ENCODE data around the gene JAG2.

JAG2 gene

GRCh38 chr14:105150026-105150367 is 18.6 kb downstream of the JAG2 start:
- H3K4me3 ChIP-seq (ENCODE audit: low read depth, low read length), result no peak overlapping the region
- TF ChIP-seq, protein P1, sequence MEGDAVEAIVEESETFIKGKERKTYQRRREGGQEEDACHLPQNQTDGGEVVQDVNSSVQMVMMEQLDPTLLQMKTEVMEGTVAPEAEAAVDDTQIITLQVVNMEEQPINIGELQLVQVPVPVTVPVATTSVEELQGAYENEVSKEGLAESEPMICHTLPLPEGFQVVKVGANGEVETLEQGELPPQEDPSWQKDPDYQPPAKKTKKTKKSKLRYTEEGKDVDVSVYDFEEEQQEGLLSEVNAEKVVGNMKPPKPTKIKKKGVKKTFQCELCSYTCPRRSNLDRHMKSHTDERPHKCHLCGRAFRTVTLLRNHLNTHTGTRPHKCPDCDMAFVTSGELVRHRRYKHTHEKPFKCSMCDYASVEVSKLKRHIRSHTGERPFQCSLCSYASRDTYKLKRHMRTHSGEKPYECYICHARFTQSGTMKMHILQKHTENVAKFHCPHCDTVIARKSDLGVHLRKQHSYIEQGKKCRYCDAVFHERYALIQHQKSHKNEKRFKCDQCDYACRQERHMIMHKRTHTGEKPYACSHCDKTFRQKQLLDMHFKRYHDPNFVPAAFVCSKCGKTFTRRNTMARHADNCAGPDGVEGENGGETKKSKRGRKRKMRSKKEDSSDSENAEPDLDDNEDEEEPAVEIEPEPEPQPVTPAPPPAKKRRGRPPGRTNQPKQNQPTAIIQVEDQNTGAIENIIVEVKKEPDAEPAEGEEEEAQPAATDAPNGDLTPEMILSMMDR (IDR thresholded peaks at IDR 0.05; ENCODE audit: low read depth, low read length), result no peak

- no peak overlapping the region for H3K4me3 ChIP-seq (ENCODE audit: low read depth, low read length)
- TF ChIP-seq, protein P1 (IDR thresholded peaks at IDR 0.05; ENCODE audit: low read depth, low read length), result no peak
Observed at GRCh38 chr14:105149146-105149781, 19.3 kb downstream of the JAG2 start.

GRCh38 chr14:105148604-105149145 is 19.9 kb downstream of the JAG2 start:
- TF ChIP-seq, protein P1 (IDR thresholded peaks at IDR 0.05; ENCODE audit: low read depth, low read length), result no peak
- H3K4me3 ChIP-seq (ENCODE audit: low read depth, low read length), result no peak overlapping the region

DNA sequence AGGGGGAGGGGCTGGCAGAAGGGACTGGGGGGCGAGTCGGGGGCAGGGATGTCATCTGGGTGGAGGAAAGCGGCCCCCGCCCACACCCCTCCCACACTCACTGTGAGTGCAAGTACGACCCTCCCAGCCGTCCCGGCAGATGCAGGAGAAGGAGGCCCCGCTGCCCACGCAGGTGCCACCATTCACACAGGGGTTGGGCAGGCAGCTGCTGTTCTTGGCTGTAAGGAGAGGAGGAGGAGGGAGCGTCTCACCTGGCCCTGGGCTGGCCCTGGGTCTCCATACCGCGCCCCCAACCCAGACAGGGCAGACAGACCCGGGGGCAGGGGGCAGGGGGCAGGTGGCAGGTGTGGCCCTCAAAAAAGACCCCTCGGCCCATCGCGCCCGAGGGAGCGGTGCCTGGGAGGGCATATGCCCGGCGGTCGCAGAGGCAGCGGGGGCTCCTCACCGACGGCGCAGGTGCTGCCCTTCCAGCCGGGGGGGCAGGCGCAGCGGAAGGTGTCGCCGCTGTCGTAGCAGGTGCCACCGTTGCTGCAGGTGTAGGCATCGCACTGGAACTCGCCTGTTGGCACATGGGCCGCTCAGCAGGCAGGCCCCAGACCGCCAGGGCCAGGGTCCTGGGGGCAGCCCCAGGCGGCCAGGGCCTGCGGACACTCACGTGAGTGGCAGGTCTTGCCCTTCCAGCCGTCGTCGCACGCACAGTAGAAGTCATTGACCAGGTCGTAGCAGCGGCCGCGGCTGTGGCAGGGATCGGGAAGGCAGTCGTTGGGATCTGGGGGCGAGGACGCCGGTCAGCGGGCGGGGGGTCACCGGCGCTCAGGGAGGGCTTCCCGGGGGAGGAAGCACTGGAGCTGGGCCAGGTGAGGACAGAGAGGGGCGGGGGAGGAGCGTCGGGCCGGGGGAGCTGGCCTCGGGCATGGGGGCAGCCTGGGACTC is 20.6 kb downstream of the JAG2 start:
- TF ChIP-seq, protein P1 (IDR thresholded peaks at IDR 0.05; ENCODE audit: low read depth, low read length), result no peak
- H3K4me3 ChIP-seq (ENCODE audit: low read depth, low read length), result no peak overlapping the region

DNA sequence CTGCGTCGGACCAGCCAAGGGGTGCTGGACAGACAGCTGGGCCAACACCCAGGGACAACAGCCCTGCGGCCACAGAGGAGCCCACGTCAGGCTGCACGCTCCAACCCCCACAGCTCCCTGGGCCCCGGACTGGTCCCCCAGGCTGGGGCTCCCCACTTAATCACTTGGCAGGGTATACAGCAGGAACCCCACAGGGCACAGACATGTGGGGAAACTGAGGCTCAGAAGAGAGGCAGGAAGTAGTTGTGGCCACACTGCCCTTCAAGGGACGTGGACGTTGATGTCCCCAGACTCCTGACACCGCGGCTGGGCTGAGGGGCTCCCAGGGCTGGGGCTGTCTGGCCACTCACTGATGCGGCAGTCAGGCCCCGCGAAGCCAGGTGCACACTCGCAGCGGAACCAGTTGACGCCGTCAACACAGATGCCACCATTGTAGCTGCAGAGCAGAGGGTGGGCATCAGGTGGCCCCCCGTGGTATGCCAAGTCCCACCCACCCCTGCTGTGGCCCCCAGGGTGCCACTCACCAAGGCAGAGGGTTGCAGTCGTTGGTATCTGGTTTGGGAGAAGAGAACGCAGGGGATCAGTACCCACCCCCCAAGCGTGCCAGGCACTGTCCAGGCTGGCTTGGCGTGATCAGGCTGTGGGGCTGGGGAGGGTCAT is 21.5 kb downstream of the JAG2 start:
- TF ChIP-seq, protein P1 (IDR thresholded peaks at IDR 0.05; ENCODE audit: low read depth, low read length), result no peak
- no peak overlapping the region for H3K4me3 ChIP-seq (ENCODE audit: low read depth, low read length)

DNA sequence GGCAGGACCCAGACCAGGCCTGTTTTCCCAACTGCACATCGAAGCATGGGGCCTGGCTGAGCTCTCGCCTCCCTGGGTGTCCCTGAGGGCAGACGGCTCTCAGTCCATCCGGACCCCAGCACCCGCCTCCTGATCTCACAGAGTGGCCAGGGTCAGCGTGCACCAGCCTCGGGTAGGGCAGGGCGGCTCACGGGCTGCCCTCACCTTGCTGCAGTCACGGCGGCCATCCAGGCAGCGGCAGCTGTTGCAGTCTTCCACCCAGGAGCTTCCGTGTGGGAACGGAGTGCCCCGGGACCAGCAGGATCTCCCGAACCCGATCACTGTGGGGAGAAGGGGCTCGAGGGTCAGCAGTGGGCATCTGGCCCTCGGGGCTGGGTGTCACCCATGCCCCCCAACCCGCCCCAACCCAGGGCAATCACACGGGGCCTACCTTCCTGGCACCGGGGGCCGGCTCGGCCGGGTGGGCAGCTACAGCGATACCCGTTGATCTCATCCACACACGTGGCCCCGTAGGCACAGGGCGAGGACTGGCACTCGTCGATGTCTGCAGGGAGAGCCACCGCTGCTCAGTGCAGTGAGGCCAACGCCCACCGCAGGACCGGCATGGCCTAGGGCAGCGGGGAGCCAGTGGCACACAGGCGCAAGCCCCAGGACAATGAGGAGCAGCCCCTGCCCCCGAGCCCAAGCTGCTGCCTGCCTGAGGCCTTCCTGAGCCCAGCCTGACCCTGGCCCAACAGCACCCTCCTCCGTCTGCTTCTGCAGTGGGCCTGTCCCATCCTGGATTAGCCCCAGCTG is 22.2 kb downstream of the JAG2 start:
- no peak overlapping the region for H3K4me3 ChIP-seq (ENCODE audit: low read depth, low read length)
- TF ChIP-seq, protein P1 (IDR thresholded peaks at IDR 0.05; ENCODE audit: low read depth, low read length), result no peak
